NCI-H2196 (cell line): ENCODE measurements around the gene MORC2.

Experiments used
- DNase-seq: peaks from one replicate; lab custom pipeline; 2025; ENCODE audit not compliant: unreplicated experiment; lab: John Stamatoyannopoulos, UW

MORC2 gene

GRCh38 chr22:30968015-30968923, at the start of gene MORC2:
MORC2 (minus strand) TSS chr22:30968774; CDS start chr22:30967889, 885 bp downstream.
- DNase-seq = peak; percentile 45

GRCh38 chr22:31005535-31005934, 37.0 kb upstream of the MORC2 start:
- DNase-seq = no peak

- DNase-seq = no peak
These were observed 32.7 kb upstream of the MORC2 start for GRCh38 chr22:31001124-31001770.

GRCh38 chr22:30998329-30998728, 29.8 kb upstream of the MORC2 start:
- DNase-seq = no peak

- no peak for DNase-seq
These were observed 27.9 kb upstream of the MORC2 start for GRCh38 chr22:30996462-30996861.

GRCh38 chr22:30994960-30995359, 26.4 kb upstream of the MORC2 start:
- no peak for DNase-seq

- no peak for DNase-seq
These were observed 24.0 kb upstream of the MORC2 start for GRCh38 chr22:30992565-30992964.

- DNase-seq = no peak
These were observed 22.1 kb upstream of the MORC2 start for GRCh38 chr22:30990690-30991089.

- DNase-seq = no peak
These were observed 20.9 kb upstream of the MORC2 start for GRCh38 chr22:30989474-30989873.

GRCh38 chr22:30985561-30986208, 17.1 kb upstream of the MORC2 start:
- DNase-seq = no peak

GRCh38 chr22:30984317-30984716, 15.7 kb upstream of the MORC2 start:
- no peak for DNase-seq

GRCh38 chr22:30982512-30982911, 13.9 kb upstream of the MORC2 start:
- DNase-seq = no peak

- no peak for DNase-seq
These were observed 11.4 kb upstream of the MORC2 start for GRCh38 chr22:30979932-30980331.

- DNase-seq = no peak
These were observed 9.9 kb upstream of the MORC2 start for GRCh38 chr22:30978304-30978962.

- no peak for DNase-seq
These were observed 1.8 kb upstream of the MORC2 start for GRCh38 chr22:30970356-30970746.

- DNase-seq = no peak
These were observed 1.2 kb upstream of the MORC2 start for GRCh38 chr22:30969532-30970355.

- DNase-seq = peak; percentile 79
These were observed 454 bp upstream of the MORC2 start, which contains the start of gene TUG1 for GRCh38 chr22:30968924-30969531. TUG1 (plus strand) TSS chr22:30969265.

- DNase-seq = no peak
These were observed 3.7 kb downstream of the MORC2 start for GRCh38 chr22:30964858-30965257.

- DNase-seq = no peak
These were observed 13.4 kb downstream of the MORC2 start for GRCh38 chr22:30955153-30955552.

GRCh38 chr22:30953206-30953605, 15.4 kb downstream of the MORC2 start:
- no peak for DNase-seq
